GM12892 (cell line): ENCODE results near the gene RPL10.

Experiments used
- POLR2A ChIP-seq: IDR thresholded peaks from 2 replicates; pipeline ENCODE4 v1.6.1; 2011; ENCODE audit warnings: low read depth, low read length, control low read depth
- POLR2AphosphoS5 ChIP-seq: IDR thresholded peaks from 2 replicates; pipeline ENCODE4 v1.6.1; 2011; ENCODE audit warnings: low read depth, low read length, control low read depth

GRCh38 chrX:154408659-154409221, 10.6 kb downstream of the RPL10 start:
- no peak for TF ChIP-seq POLR2A
- no peak for TF ChIP-seq POLR2AphosphoS5
